ENCODE measurements around the gene EGFL6.

- TF ChIP-seq EZH2 (conservative IDR thresholded peaks at IDR 0.05; ENCODE audit: low read depth, low read length) (no peak), KDM1A (CRISPR knock-in tag; IDR thresholded peaks at IDR 0.05) (no peak), KAT8 (CRISPR knock-in tag; IDR thresholded peaks at IDR 0.05) (no peak), FOXP1 (IDR thresholded peaks at IDR 0.05) (no peak), FOXP1 (CRISPR knock-in tag; IDR thresholded peaks at IDR 0.05) (no peak), ZBTB2 (CRISPR knock-in tag; IDR thresholded peaks at IDR 0.05; ENCODE audit: low read depth) (no peak), PCBP1 (IDR thresholded peaks at IDR 0.05; ENCODE audit: borderline replicate concordance, low read depth, low read length) (no peak), PITX1 (CRISPR knock-in tag; IDR thresholded peaks at IDR 0.05) (no peak), ZFP37 (CRISPR knock-in tag; IDR thresholded peaks at IDR 0.05; ENCODE audit: borderline replicate concordance) (no peak), ZNF660 (CRISPR knock-in tag; IDR thresholded peaks at IDR 0.05; ENCODE audit: borderline replicate concordance, low read depth) (no peak), ZNF280D (CRISPR knock-in tag; IDR thresholded peaks at IDR 0.05) (no peak), CBX2 (IDR thresholded peaks at IDR 0.05; ENCODE audit: low read depth, low read length) (no peak), CBX2 (CRISPR knock-in tag; IDR thresholded peaks at IDR 0.05; ENCODE audit: low read depth) (no peak), HDAC6 (IDR thresholded peaks at IDR 0.05; ENCODE audit: low read depth, low read length) (no peak)
Observed at GRCh38 chrX:13666836-13667235, 97.4 kb downstream of the EGFL6 start.
